Spleen (tissue), 11 donors: ENCODE measurements around the gene PRKAB1. TPM values are rescaled to one million over a fixed set of nuclear protein-coding genes. Genes with fewer than 3 reads are reported as not detected.

ENCODE experiments used
- DNase-seq: peaks from one replicate; pipeline ENCODE4 v3.0.0-alpha.2; 2020
- H3K27ac ChIP-seq, 8 donors: fragments of 200-600 bp; sonication (generic) in 7 of 8; 1 replicate in 4 of 8; 2 replicates in 4 of 8; pipeline versions ENCODE4 v1.5.0 to v1.8.0; 2016 to 2021; ENCODE audit warnings: inconsistent platforms in 4 of 8, mild to moderate bottlenecking in 4 of 8, moderate library complexity in 1 of 8
- H3K27me3 ChIP-seq, 7 donors: fragments of 200-600 bp; sonication (generic) in 6 of 7; replicated peaks in 1 of 7; 1 replicate in 4 of 7; 2 replicates in 3 of 7; pipeline versions ENCODE4 v1.5.0 to v1.8.0; 2016 to 2021; ENCODE audit warnings: inconsistent platforms in 3 of 7, mild to moderate bottlenecking in 1 of 7
- H3K36me3 ChIP-seq, 6 donors: fragments of 200-600 bp; sonication (generic) in 5 of 6; 1 replicate in 4 of 6; 2 replicates in 2 of 6; pipeline versions ENCODE4 v1.5.0 to v1.8.0; 2016 to 2021; ENCODE audit warnings: inconsistent platforms in 2 of 6
- H3K4me1 ChIP-seq, 6 donors: fragments of 200-600 bp; sonication (generic) in 5 of 6; 1 replicate in 3 of 6; 2 replicates in 3 of 6; pipeline versions ENCODE4 v1.5.0 to v1.8.0; 2016 to 2021; ENCODE audit warnings: inconsistent platforms in 3 of 6
- H3K4me3 ChIP-seq, 8 donors: fragments of 200-600 bp; sonication (generic) in 7 of 8; 1 replicate in 4 of 8; 2 replicates in 4 of 8; pipeline versions ENCODE4 v1.5.0 to v1.8.0; 2016 to 2021; ENCODE audit warnings: inconsistent platforms in 4 of 8, mild to moderate bottlenecking in 4 of 8, moderate library complexity in 2 of 8
- H3K9me3 ChIP-seq, 8 donors: fragments of 200-600 bp; sonication (generic) in 7 of 8; 1 replicate in 4 of 8; 2 replicates in 4 of 8; pipeline versions ENCODE4 v1.5.0 to v1.8.0; 2016 to 2021; ENCODE audit warnings: inconsistent platforms in 4 of 8
- POLR2A ChIP-seq, 3 donors: fragments of 450-650 bp; IDR thresholded peaks; one replicate each; pipeline ENCODE4 v1.5.1; 2017; ENCODE audit warnings: antibody characterized with exemption in 3 of 3, mild to moderate bottlenecking in 1 of 3
- POLR2AphosphoS5 ChIP-seq, 3 donors: sonication (generic); formaldehyde crosslinking; IDR thresholded peaks; one replicate each; pipeline ENCODE4 v1.5.1; 2017; ENCODE audit warnings: antibody characterized with exemption in 3 of 3
- WGBS, 5 donors: extraction: QIAGEN DNeasy Blood & Tissue Kit in 3 of 5; methylation state at CpG; one replicate each; pipeline versions ENCODE4 v1.1.5 to v1.1.7; 2013 to 2018; 5-methylcytosine and 5-hydroxymethylcytosine counted together
- intact Hi-C: fragments of 100-400 bp; cut with DNase I; formaldehyde crosslinking; loops from one replicate; pipeline ENCODE4 v1.15.0; 2023; ENCODE audit warnings: low total_unique reads
- polyA plus RNA-seq, 3 donors: library from polyadenylated mRNA; stranded (reverse); fragments of 200-250 nt; gene quantifications; one replicate each; pipeline ENCODE4 v1.2.1, GENCODE V29; 2013
- total RNA-seq, 7 donors: library from RNA; depleted of rRNA in 3 of 7; stranded (reverse); fragments of >200 nt in 3 of 7; fragmentation: NEBNext Ultra II Directional in 4 of 7; extraction: Animal tissue kit (Norgen Biotek cat#: 25700) in 4 of 7; gene quantifications; one replicate each; pipeline versions ENCODE4 v1.1.0 to v1.2.1, GENCODE V29; 2016 to 2021
- TF ChIP-seq, protein P1 (sequence below), 11 experiments: fragments of 200-600 bp in 7 of 11; fragments of 450-650 bp in 4 of 11; sonication (generic) in 4 of 11; IDR thresholded peaks in 8 of 11; conservative IDR thresholded peaks in 3 of 11; 1 replicate in 7 of 11; 2 replicates in 4 of 11; pipeline versions ENCODE4 v1.4.0 to v1.8.0; 2016 to 2021; ENCODE audit warnings: antibody characterized with exemption in 11 of 11, inconsistent platforms in 4 of 11, mild to moderate bottlenecking in 1 of 11
- donor health status: healthy with polysubstance abuse.
- donor health status: DM: no; HTN: no; CAD: no; lungs with moderate emphysema.
- donor health status: DM: no; HTN: no; CAD: no.
- donor health status: Bipolar disorder and iron deficiency.
- donor health status: healthy.
- donor health status: DM: no; HTN: no; CAD: no.
- donor health status: DM: yes; HTN: yes; CAD: no.

The PRKAB1 gene
- total and polyA plus RNA-seq, 10 donors = 28.3 to 69.2 (median 42.5) TPM

DNA sequence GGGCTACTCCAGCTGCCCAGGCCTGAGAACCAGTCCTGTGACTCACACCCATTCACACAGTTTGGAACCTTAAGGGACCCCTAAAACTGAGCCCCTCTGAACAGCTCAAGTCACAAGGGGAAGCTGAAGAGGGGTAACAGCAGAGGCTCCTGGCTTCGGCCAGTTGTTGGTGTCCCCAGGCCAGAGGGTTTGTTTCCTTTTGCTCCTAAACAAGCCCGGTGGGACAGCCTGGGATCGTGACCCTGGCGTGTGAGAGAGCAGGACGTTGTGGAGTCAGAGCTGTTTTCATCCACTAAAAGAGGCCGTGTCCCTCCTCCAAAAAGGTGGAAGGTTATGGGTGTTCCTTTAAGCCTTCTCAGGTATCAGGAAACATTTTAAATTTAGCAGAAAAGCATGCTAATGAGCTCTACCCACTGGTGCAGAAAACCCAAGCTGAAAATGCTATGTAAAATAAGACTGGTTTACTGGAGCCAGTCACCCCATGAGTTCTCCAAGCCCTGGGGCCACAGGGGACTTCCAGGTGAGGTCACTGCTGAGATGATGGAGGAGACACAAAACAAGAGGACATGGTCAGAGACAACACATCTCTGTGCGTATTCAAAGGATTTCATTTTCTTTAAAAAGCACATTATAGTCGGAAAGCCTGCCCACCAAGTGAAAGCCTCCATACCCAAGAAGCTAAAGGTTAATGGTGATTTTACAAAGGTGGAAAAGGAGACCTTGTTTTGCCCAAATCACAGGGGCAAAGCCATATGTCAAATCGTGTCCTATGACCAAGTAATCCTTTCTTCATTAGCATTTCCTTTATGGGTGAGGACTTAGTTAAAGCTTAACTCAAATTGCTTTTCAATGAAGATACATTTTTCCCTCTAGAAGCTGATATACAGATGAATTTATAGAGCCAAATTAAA lies 14.1 kb downstream of the PRKAB1 start:
- Histone ChIP-seq H3K4me1 (peaks cover 0 to 57% (median 24%) of the 10 kb centered on the region in 6 donors), H3K4me3 (no peak overlapping the region), H3K36me3 (peaks cover 5 to 59% (median 53%) of the 10 kb centered on the region in 6 donors), H3K9me3 (no peaks in the 10 kb centered on the region), H3K27me3 (no peaks in the 10 kb centered on the region), H3K27ac (peak overlapping the region; percentile 14 to 81 (median 74))
- intact Hi-C loops = no loop called here
- TF ChIP-seq, protein P1, sequence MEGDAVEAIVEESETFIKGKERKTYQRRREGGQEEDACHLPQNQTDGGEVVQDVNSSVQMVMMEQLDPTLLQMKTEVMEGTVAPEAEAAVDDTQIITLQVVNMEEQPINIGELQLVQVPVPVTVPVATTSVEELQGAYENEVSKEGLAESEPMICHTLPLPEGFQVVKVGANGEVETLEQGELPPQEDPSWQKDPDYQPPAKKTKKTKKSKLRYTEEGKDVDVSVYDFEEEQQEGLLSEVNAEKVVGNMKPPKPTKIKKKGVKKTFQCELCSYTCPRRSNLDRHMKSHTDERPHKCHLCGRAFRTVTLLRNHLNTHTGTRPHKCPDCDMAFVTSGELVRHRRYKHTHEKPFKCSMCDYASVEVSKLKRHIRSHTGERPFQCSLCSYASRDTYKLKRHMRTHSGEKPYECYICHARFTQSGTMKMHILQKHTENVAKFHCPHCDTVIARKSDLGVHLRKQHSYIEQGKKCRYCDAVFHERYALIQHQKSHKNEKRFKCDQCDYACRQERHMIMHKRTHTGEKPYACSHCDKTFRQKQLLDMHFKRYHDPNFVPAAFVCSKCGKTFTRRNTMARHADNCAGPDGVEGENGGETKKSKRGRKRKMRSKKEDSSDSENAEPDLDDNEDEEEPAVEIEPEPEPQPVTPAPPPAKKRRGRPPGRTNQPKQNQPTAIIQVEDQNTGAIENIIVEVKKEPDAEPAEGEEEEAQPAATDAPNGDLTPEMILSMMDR (IDR thresholded peaks at IDR 0.05 in 8 of 11, conservative IDR thresholded peaks at IDR 0.05 in 3 of 11) = no peak
- TF ChIP-seq POLR2AphosphoS5 (IDR thresholded peaks at IDR 0.05) (no peak), POLR2A (IDR thresholded peaks at IDR 0.05) (no peak)
- WGBS, 5 donors = 68 to 76% (median 74%) methylated on average over 9 of the region's 9 CpGs
- no peak for DNase-seq

DNA sequence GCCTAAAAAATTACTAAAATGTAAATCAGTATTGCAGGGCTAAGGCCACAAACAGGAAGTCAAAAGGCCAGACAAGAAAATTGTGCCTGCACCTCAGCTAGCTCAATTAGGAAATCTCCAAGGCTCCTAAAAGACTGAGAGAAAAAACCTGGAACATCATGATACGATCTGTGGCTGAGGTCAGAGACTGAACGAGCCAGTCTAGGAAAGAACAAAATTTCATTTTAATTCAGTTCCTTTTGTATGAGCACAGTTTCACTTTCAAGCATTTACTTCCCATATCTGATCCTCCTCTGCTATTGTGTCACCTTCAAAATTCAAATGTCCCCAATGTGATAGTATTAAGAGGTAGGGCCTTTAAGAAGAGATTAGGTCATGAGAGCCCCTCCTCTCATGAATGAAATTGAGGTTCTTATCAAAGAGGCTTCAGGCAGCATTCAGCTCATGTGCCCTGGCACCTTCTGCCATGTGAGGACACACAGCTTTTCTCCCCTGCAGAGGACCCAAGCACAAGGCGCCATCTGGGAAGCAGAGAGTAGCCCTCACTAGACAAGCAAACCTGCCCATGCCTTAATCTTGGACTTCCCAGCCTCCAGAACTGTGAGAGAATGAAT lies 14.8 kb downstream of the PRKAB1 start:
- no peak for DNase-seq
- Histone ChIP-seq H3K27me3 (no peaks in the 10 kb centered on the region), H3K4me1 (peaks cover 0 to 57% (median 24%) of the 10 kb centered on the region in 6 donors), H3K9me3 (no peaks in the 10 kb centered on the region), H3K4me3 (no peak overlapping the region), H3K27ac (peak overlapping the region; percentile 14 to 81 (median 74)), H3K36me3 (peaks cover 0 to 58% (median 45%) of the 10 kb centered on the region in 6 donors)
- intact Hi-C loops = no loop called here
- 39 to 42% (median 40%) methylated on average over 3 of the region's 3 CpGs for WGBS, 5 donors
- TF ChIP-seq POLR2AphosphoS5 (IDR thresholded peaks at IDR 0.05) (peak in 2 of 3 donors; percentile 16 to 51), POLR2A (IDR thresholded peaks at IDR 0.05) (peak in 1 of 3 donors; percentile 6)
- TF ChIP-seq, protein P1 (IDR thresholded peaks at IDR 0.05 in 8 of 11, conservative IDR thresholded peaks at IDR 0.05 in 3 of 11) = no peak

DNA sequence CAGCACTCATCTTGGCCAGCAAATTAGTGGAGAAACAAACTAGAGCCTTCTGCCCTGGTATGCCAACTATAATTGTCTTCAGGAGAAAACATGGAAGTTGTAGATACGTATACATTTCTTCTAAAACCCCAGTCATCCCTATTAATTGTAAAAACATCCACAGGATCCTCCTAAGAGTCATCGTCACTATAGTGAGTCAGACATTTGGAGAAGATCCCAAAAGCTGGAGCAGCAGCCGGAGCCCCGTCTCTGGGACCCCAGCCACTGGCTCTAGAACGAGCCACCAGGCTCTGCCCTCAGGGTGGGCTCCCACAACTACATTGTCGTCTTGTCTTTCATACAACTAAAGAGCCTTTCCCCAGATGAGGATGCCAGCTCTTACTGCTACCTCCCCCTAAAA lies 15.5 kb downstream of the PRKAB1 start:
- Histone ChIP-seq H3K27me3 (no peaks in the 10 kb centered on the region), H3K4me1 (peaks cover 0 to 57% (median 24%) of the 10 kb centered on the region in 6 donors), H3K4me3 (no peak overlapping the region), H3K9me3 (no peaks in the 10 kb centered on the region), H3K36me3 (peaks cover 0 to 58% (median 38%) of the 10 kb centered on the region in 6 donors), H3K27ac (peak overlapping the region in 4 of 8 donors; percentile 74 to 81 (median 76))
- no peak for DNase-seq
- intact Hi-C loops = no loop called here
- WGBS, 5 donors = 95 to 98% (median 97%) methylated on average over 6 of the region's 6 CpGs
- TF ChIP-seq POLR2AphosphoS5 (IDR thresholded peaks at IDR 0.05) = no peak
- TF ChIP-seq POLR2A (IDR thresholded peaks at IDR 0.05) = no peak
- TF ChIP-seq, protein P1 (IDR thresholded peaks at IDR 0.05 in 8 of 11, conservative IDR thresholded peaks at IDR 0.05 in 3 of 11) = no peak

DNA sequence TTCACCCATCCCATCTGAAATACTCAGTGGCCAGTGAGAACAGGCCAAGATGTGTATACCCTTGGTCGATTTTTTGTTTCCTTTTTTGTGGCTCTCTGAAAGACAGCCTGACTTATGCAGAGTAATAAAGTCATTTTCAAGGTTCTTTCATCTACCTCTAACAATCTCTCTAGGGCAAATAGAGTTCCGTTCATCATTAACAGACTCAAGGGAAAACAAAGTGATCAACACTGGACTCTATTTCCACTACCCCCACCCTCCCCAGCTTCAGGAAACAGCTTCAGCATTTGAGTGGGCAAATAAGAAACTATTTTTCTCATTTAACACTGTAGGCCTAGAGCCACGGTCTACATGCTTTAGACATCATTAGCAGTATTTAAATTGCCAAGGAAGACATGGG lies 15.9 kb downstream of the PRKAB1 start:
- H3K27ac ChIP-seq = no peak overlapping the region
- no peak for DNase-seq
- H3K9me3 ChIP-seq = no peaks in the 10 kb centered on the region
- intact Hi-C loops = no loop called here
- H3K4me1 ChIP-seq = peaks cover 0 to 53% (median 24%) of the 10 kb centered on the region in 6 donors
- H3K27me3 ChIP-seq = no peaks in the 10 kb centered on the region
- no peak overlapping the region for H3K4me3 ChIP-seq
- no peak for TF ChIP-seq POLR2A (IDR thresholded peaks at IDR 0.05)
- no peak for TF ChIP-seq POLR2AphosphoS5 (IDR thresholded peaks at IDR 0.05)
- TF ChIP-seq, protein P1 (IDR thresholded peaks at IDR 0.05 in 8 of 11, conservative IDR thresholded peaks at IDR 0.05 in 3 of 11) = no peak
- WGBS, 5 donors = 78 to 94% (median 88%) methylated on average over 3 of the region's 3 CpGs
- peaks cover 0 to 58% (median 34%) of the 10 kb centered on the region in 6 donors for H3K36me3 ChIP-seq
